HL-60 (cell line): ENCODE results near the gene ROR2.
"Not testable (repeated sequence)": the region's sequence is repeated elsewhere in the genome, so short reads cannot be mapped to it uniquely, and the experiment has no call there.

Experiments used
- DNase-seq, 2 experiments: peaks; one replicate each; pipeline ENCODE4 v3.0.0-alpha.2; 2010 to 2020; ENCODE audit warnings: low read depth in 1 of 2, low spot score in 1 of 2
- H3K27ac ChIP-seq: fragments of 250-450 bp; sonication (Bioruptor Pico); replicated peaks from 2 replicates; pipeline ENCODE4 v1.5.1; 2020; ENCODE audit warnings: mild to moderate bottlenecking, moderate library complexity
- H3K27me3 ChIP-seq: fragments of 250-450 bp; sonication (Bioruptor Pico); 2 replicates; pipeline ENCODE4 v1.5.1; 2021; ENCODE audit warnings: mild to moderate bottlenecking, moderate library complexity; ENCODE audit not compliant: insufficient read depth, poor library complexity, severe bottlenecking
- H3K4me3 ChIP-seq: replicated peaks from 2 replicates; pipeline ENCODE4 v1.5.1; 2011; ENCODE audit warnings: mild to moderate bottlenecking, control low read depth, low read length; ENCODE audit not compliant: insufficient read depth
- GABPA ChIP-seq: IDR thresholded peaks from 2 replicates; pipeline ENCODE4 v1.6.1; 2012; ENCODE audit warnings: low read depth
- POLR2AphosphoS5 ChIP-seq: IDR thresholded peaks from 2 replicates; pipeline ENCODE4 v1.6.1; 2012; ENCODE audit warnings: low read depth
- SPI1 ChIP-seq: IDR thresholded peaks from 2 replicates; pipeline ENCODE4 v1.6.1; 2012; ENCODE audit warnings: low read depth, mild to moderate bottlenecking, borderline replicate concordance
- TF ChIP-seq, protein P1 (sequence below): IDR thresholded peaks from one replicate; pipeline ENCODE4 v1.5.1; 2011; ENCODE audit warnings: low read length, control low read depth, inconsistent platforms; ENCODE audit not compliant: insufficient read depth
- TF ChIP-seq, protein P2 (sequence below): IDR thresholded peaks from 2 replicates; pipeline ENCODE4 v1.6.1; 2012; ENCODE audit warnings: low read depth; ENCODE audit not compliant: insufficient replicate concordance

ROR2 gene

DNA sequence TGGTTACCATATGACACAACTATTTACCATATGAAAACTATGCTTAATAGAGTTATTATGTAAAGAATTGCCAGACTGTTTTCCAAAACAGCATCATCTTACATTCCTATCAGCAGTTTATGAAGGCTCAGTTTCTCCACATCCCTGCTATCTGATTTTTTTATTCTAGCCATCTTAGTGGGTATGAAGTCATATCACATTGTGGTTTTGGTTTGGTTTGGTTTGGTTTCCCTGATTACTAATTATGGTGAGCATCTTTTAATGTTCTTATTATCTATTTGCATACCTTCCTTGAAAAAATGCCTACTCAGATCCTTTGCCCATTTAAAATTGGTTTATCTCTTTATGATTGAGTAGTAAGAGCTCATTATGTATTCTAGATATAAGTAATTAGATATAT, 327.0 kb downstream of the ROR2 start:
- TF ChIP-seq SPI1, result no peak
- TF ChIP-seq, protein P1, sequence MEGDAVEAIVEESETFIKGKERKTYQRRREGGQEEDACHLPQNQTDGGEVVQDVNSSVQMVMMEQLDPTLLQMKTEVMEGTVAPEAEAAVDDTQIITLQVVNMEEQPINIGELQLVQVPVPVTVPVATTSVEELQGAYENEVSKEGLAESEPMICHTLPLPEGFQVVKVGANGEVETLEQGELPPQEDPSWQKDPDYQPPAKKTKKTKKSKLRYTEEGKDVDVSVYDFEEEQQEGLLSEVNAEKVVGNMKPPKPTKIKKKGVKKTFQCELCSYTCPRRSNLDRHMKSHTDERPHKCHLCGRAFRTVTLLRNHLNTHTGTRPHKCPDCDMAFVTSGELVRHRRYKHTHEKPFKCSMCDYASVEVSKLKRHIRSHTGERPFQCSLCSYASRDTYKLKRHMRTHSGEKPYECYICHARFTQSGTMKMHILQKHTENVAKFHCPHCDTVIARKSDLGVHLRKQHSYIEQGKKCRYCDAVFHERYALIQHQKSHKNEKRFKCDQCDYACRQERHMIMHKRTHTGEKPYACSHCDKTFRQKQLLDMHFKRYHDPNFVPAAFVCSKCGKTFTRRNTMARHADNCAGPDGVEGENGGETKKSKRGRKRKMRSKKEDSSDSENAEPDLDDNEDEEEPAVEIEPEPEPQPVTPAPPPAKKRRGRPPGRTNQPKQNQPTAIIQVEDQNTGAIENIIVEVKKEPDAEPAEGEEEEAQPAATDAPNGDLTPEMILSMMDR, result no peak
- TF ChIP-seq POLR2AphosphoS5, result no peak
- TF ChIP-seq GABPA, result no peak
- TF ChIP-seq, protein P2, sequence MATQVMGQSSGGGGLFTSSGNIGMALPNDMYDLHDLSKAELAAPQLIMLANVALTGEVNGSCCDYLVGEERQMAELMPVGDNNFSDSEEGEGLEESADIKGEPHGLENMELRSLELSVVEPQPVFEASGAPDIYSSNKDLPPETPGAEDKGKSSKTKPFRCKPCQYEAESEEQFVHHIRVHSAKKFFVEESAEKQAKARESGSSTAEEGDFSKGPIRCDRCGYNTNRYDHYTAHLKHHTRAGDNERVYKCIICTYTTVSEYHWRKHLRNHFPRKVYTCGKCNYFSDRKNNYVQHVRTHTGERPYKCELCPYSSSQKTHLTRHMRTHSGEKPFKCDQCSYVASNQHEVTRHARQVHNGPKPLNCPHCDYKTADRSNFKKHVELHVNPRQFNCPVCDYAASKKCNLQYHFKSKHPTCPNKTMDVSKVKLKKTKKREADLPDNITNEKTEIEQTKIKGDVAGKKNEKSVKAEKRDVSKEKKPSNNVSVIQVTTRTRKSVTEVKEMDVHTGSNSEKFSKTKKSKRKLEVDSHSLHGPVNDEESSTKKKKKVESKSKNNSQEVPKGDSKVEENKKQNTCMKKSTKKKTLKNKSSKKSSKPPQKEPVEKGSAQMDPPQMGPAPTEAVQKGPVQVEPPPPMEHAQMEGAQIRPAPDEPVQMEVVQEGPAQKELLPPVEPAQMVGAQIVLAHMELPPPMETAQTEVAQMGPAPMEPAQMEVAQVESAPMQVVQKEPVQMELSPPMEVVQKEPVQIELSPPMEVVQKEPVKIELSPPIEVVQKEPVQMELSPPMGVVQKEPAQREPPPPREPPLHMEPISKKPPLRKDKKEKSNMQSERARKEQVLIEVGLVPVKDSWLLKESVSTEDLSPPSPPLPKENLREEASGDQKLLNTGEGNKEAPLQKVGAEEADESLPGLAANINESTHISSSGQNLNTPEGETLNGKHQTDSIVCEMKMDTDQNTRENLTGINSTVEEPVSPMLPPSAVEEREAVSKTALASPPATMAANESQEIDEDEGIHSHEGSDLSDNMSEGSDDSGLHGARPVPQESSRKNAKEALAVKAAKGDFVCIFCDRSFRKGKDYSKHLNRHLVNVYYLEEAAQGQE, result no peak
- Histone ChIP-seq H3K27ac (no peak overlapping the region), H3K4me3 (no peak overlapping the region), H3K27me3 (no peaks in the 10 kb centered on the region)
- no peak for DNase-seq

DNA sequence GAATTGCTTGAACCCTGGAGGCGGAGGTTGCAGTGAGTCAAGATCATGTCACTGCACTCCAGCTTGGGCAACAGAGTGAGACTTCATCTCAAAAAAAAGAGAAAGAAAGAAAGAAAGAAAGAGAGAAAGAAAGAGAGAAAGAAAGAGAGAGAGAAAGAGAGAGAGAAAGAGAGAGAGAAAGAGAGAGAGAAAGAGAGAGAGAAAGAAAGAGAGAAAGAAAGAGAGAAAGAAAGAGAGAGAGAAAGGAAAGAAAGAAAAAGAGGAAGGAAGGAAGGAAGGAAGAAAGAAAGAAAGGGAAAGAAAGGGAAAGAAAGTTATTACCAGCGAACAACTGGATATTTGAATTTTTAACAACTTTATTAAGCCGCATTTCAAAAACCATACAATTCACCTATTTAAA, 327.9 kb downstream of the ROR2 start:
- not testable (repeated sequence) for H3K27me3 ChIP-seq, H3K4me3 ChIP-seq, DNase-seq, H3K27ac ChIP-seq

DNA sequence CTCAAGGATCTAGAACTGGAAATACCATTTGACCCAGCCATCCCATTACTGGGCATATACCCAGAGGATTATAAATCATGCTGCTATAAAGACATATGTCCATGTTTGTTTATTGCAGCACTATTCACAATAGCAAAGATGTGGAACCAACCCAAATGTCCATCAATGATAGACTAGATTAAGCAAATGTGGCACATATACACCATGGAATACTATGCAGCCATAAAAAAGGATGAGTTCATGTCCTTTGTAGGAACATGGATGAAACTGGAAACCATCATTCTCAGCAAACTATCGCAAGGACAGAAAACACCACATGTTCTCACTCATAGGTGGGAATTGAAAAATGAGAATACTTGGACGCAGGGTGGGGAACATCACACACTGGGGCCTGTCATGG, 336.0 kb downstream of the ROR2 start:
- H3K27ac ChIP-seq, H3K4me3 ChIP-seq, H3K27me3 ChIP-seq, DNase-seq: not testable (repeated sequence)

DNA sequence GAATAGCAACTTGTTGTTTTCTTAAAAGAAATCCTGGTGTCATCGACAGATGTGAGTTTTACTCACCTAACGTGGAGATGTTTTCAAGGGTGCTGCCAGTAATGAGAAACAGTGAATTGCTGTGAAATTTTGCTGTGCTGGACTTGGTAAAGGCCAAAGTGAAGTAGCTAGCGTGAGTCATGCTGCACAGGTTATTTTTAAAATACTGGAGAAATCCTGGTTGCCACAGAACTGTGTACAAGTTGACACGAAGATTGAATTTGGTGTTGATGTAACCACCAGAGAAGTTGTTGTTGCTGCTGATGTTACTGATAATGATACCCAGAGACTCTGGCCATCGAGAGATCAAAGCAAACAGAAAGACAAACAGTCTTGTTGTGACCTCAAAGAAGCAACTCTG, 338.4 kb downstream of the ROR2 start:
- no peak overlapping the region for H3K27ac ChIP-seq
- no peak for DNase-seq
- no peak overlapping the region for H3K4me3 ChIP-seq
- H3K27me3 ChIP-seq, result peaks cover 3% of the 10 kb centered on the region
- TF ChIP-seq SPI1 (no peak), POLR2AphosphoS5 (no peak), GABPA (no peak)
- TF ChIP-seq, protein P2, result no peak
- TF ChIP-seq, protein P1, result no peak

DNA sequence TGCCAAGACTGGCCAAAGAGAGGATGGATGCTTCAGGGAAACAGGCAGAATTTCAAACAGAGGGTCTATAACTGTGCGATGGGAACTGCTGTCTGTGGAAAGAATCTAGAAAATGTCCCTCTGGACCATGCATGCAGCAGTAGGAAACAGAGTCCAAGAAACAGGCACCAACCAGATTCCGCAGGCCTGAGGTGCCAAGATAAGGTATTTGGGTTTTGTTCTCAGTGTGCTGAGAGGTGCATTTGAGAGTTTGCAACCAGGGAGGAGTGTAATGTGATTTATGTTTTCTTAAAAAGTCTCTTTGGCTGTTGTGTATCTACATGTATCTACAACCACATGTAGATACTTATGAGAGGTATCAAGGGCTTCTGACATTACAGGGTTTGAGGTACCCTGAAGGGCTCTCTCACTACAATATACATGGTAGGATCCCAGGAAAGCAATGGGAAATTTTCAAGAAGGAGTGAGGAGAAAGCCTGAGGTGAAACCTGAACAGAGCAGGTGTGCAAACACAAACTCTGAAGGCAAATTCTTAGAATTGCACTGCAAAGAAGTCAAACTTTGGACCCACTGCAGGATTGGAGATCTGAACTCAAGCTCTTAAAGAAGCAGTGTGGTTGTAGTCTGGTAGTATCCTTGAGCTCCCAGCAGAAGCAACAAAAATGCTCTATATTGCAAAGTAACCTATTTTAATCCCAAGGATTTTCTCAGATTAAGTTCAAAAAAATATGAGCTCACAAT, 343.6 kb downstream of the ROR2 start:
- TF ChIP-seq, protein P1, result no peak
- no peak for TF ChIP-seq POLR2AphosphoS5
- TF ChIP-seq, protein P2, result no peak
- no peak for TF ChIP-seq GABPA
- TF ChIP-seq SPI1, result no peak
- no peak for DNase-seq
- Histone ChIP-seq H3K27me3 (peaks cover 3% of the 10 kb centered on the region), H3K4me3 (no peak overlapping the region), H3K27ac (no peak overlapping the region)
